Fibroblast of lung (primary cell): ENCODE results near the gene MLLT10.

Source experiments
- EZH2 ChIP-seq: IDR thresholded peaks from 2 replicates; pipeline ENCODE4 v1.5.1; 2012; ENCODE audit warnings: low read length, control low read depth, mild to moderate bottlenecking; ENCODE audit errors: missing control alignments
- TF ChIP-seq, protein P1 (sequence below), 2 donors: IDR thresholded peaks in 1 of 2; conservative IDR thresholded peaks in 1 of 2; 1 replicate in 1 of 2; 2 replicates in 1 of 2; pipeline ENCODE4 v1.5.1; 2011 to 2012; ENCODE audit warnings: low read length in 2 of 2, control low read depth in 1 of 2, inconsistent platforms in 1 of 2, low read depth in 1 of 2, mild to moderate bottlenecking in 1 of 2

DNA sequence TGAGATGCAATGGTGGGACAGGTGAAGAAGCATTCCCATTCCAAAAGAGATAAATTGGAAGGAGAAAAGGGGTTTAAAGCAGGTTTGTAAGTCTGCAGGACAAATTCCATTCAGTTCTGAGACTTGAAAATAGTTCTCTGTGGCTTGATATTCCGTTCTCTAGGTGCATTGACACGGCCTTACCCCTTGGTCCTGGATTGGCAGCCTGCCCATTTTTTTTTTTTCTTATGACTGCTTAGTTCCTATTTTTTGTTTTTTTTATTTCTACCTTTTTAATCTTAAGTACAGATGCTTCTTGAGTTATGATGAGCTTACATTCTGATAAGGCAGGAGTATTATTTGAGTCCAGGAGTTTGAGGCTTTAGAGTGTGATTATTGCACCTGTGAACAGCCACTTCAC, 70.6 kb downstream of the MLLT10 start:
- TF ChIP-seq, protein P1, sequence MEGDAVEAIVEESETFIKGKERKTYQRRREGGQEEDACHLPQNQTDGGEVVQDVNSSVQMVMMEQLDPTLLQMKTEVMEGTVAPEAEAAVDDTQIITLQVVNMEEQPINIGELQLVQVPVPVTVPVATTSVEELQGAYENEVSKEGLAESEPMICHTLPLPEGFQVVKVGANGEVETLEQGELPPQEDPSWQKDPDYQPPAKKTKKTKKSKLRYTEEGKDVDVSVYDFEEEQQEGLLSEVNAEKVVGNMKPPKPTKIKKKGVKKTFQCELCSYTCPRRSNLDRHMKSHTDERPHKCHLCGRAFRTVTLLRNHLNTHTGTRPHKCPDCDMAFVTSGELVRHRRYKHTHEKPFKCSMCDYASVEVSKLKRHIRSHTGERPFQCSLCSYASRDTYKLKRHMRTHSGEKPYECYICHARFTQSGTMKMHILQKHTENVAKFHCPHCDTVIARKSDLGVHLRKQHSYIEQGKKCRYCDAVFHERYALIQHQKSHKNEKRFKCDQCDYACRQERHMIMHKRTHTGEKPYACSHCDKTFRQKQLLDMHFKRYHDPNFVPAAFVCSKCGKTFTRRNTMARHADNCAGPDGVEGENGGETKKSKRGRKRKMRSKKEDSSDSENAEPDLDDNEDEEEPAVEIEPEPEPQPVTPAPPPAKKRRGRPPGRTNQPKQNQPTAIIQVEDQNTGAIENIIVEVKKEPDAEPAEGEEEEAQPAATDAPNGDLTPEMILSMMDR (conservative IDR thresholded peaks at IDR 0.05 in 1 of 2, IDR thresholded peaks at IDR 0.05 in 1 of 2; ENCODE audit: low read depth in 1 of 2, low read length in 2 of 2), result no peak
- TF ChIP-seq EZH2, result no peak
